Measurements from ENCODE around the gene FAM13B. TPM values are rescaled to one million over a fixed set of nuclear protein-coding genes. Genes with fewer than 3 reads are reported as not detected.

FAM13B gene
- total RNA-seq, 4 donors from 2014 or later, result 21.9 to 92.4 (median 32.7) TPM

GRCh38 chr5:137890845-137891244 is 142.0 kb downstream of the FAM13B start:
- no peak overlapping the region for H3K4me3 ChIP-seq
- H3K27ac ChIP-seq, result no peak overlapping the region
- H3K9me3 ChIP-seq, result no peaks in the 10 kb centered on the region
- no peaks in the 10 kb centered on the region for H3K36me3 ChIP-seq
- no peaks in the 10 kb centered on the region for H3K27me3 ChIP-seq
- no peak for TF ChIP-seq POLR2A (IDR thresholded peaks at IDR 0.05)
- no peak for TF ChIP-seq CTCF (IDR thresholded peaks at IDR 0.05)
- DNase-seq, result no peak
- H3K4me1 ChIP-seq, result no peaks in the 10 kb centered on the region

- H3K9me3 ChIP-seq, result no peaks in the 10 kb centered on the region
- DNase-seq, result peak; percentile 66 to 91 (median 80)
- no peaks in the 10 kb centered on the region for H3K36me3 ChIP-seq
- no peaks in the 10 kb centered on the region for H3K27me3 ChIP-seq
- H3K4me3 ChIP-seq, result peak within 1 kb of the TSS; percentile 49 to 55 (median 51)
- TF ChIP-seq CTCF (IDR thresholded peaks at IDR 0.05) (peak in 2 of 6 experiments; percentile 5 to 9), POLR2A (IDR thresholded peaks at IDR 0.05) (peak; percentile 27 to 45)
- H3K27ac ChIP-seq, result peak within 1 kb of the TSS; percentile 69 to 81 (median 78)
- no peaks in the 10 kb centered on the region for H3K4me1 ChIP-seq
These were observed 143.8 kb downstream of the FAM13B start, which contains the start of gene PKD2L2 for GRCh38 chr5:137888863-137889759. Gene PKD2L2 (plus strand): TSS chr5:137889457. CDS start chr5:137889492, 35 bp downstream.

- no peak for DNase-seq
- no peaks in the 10 kb centered on the region for H3K4me1 ChIP-seq
- peak overlapping the region; percentile 69 to 81 (median 78) for H3K27ac ChIP-seq
- H3K27me3 ChIP-seq, result no peaks in the 10 kb centered on the region
- H3K4me3 ChIP-seq, result peak overlapping the region; percentile 49 to 55 (median 51)
- no peak for TF ChIP-seq POLR2A (IDR thresholded peaks at IDR 0.05)
- no peaks in the 10 kb centered on the region for H3K9me3 ChIP-seq
- no peaks in the 10 kb centered on the region for H3K36me3 ChIP-seq
These were observed 144.4 kb downstream of the FAM13B start for GRCh38 chr5:137888466-137888862.

Small RNAs within 50 kb of the gene (small RNA-seq; reads per million reads assigned to genes)
- gene RNU6-1148P, result 0 reads per million in 2 donors

Other genes starting within 250 kb of the FAM13B start
- gene MYOT, start 165.2 kb downstream of the FAM13B start, total RNA-seq, result 1 to 10 TPM; 1.1 to 5.7 (median 4.2) TPM
- gene PKD2L2, start 143.6 kb downstream of the FAM13B start, total RNA-seq, result not detected
- not detected for gene WNT8A, start 51.0 kb upstream of the FAM13B start, total RNA-seq
- under 1 TPM in 1 of 4 donors, not detected in 3; 0.70 TPM for gene NME5, start 106.3 kb upstream of the FAM13B start, total RNA-seq
- gene BRD8, start 145.6 kb upstream of the FAM13B start, total RNA-seq, result 100 to 1,000 TPM in 1 of 4 donors, 10 to 100 TPM in 3; 42.2 to 130 (median 70.8) TPM
- gene KIF20A, start 146.0 kb upstream of the FAM13B start, total RNA-seq, result 1 to 10 TPM; 2.3 to 9.1 (median 5.6) TPM
- 10 to 100 TPM in 3 of 4 donors, 1 to 10 TPM in 1; 9.3 to 24.8 (median 10.6) TPM for gene CDC23, start 180.2 kb upstream of the FAM13B start, total RNA-seq
- gene GFRA3, start 241.5 kb upstream of the FAM13B start, total RNA-seq, result not detected

All from Peyer's patch (tissue), 4 donors.